Bronchial epithelial cell (primary cell): ENCODE measurements around the gene PM20D2. TPM values are rescaled to one million over a fixed set of nuclear protein-coding genes. Genes with fewer than 3 reads are reported as not detected.

Experiments
- DNase-seq: peaks from one replicate; pipeline ENCODE4 v3.0.0-alpha.2; 2010; ENCODE audit warnings: low read depth
- FAIRE-seq: peaks from 2 replicates; lab custom pipeline; 2011; peaks lifted over from hg19 to GRCh38; lab: Jason Lieb, UNC
- H3K27me3 ChIP-seq: 2 replicates; pipeline ENCODE4 v1.5.1; 2011; ENCODE audit warnings: low read length; ENCODE audit not compliant: control insufficient read depth, insufficient read depth
- H3K36me3 ChIP-seq: 2 replicates; pipeline ENCODE4 v1.5.1; 2011; ENCODE audit warnings: low read length; ENCODE audit not compliant: control insufficient read depth, insufficient read depth
- H3K4me3 ChIP-seq: 2 replicates; pipeline ENCODE4 v1.5.1; 2011; ENCODE audit warnings: mild to moderate bottlenecking, low read depth, low read length, control low read depth
- total RNA-seq: library from RNA; depleted of rRNA; stranded (reverse); fragments of >200 nt; gene quantifications from 2 replicates; pipeline ENCODE4 v1.2.1, GENCODE V29; 2014
- TF ChIP-seq, protein P1 (sequence below): IDR thresholded peaks from 2 replicates; pipeline ENCODE4 v1.5.1; 2011; ENCODE audit warnings: mild to moderate bottlenecking, moderate library complexity, low read length, control low read depth, inconsistent platforms; ENCODE audit not compliant: insufficient read depth, severe bottlenecking

Gene PM20D2
- total RNA-seq, 1 donor from 2014 or later: 7.1 TPM

DNA sequence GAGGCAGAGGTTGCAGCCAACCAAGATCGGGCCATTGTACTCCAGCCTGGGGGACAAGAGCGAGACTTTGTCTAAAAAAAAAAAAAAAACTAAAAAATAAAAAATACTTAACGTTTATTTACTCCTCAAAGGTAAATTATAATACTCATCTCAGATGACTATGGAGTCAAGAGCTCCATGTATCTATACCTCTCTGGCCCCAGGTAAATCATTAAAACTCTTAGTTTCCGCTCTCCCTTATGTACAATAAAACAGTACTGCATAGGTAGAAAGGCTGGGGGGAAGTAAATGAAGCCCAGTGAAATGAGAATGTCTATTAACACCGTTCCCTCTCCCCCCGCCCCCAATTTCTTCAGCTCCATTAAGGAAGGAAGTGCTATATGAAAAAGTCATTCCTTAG is 29.2 kb upstream of the PM20D2 start:
- Histone ChIP-seq H3K36me3 (no peaks in the 10 kb centered on the region), H3K4me3 (no peak overlapping the region), H3K27me3 (peaks cover 2% of the 10 kb centered on the region)
- TF ChIP-seq, protein P1, sequence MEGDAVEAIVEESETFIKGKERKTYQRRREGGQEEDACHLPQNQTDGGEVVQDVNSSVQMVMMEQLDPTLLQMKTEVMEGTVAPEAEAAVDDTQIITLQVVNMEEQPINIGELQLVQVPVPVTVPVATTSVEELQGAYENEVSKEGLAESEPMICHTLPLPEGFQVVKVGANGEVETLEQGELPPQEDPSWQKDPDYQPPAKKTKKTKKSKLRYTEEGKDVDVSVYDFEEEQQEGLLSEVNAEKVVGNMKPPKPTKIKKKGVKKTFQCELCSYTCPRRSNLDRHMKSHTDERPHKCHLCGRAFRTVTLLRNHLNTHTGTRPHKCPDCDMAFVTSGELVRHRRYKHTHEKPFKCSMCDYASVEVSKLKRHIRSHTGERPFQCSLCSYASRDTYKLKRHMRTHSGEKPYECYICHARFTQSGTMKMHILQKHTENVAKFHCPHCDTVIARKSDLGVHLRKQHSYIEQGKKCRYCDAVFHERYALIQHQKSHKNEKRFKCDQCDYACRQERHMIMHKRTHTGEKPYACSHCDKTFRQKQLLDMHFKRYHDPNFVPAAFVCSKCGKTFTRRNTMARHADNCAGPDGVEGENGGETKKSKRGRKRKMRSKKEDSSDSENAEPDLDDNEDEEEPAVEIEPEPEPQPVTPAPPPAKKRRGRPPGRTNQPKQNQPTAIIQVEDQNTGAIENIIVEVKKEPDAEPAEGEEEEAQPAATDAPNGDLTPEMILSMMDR: no peak
- DNase-seq (no peak), FAIRE-seq (no peak)

DNA sequence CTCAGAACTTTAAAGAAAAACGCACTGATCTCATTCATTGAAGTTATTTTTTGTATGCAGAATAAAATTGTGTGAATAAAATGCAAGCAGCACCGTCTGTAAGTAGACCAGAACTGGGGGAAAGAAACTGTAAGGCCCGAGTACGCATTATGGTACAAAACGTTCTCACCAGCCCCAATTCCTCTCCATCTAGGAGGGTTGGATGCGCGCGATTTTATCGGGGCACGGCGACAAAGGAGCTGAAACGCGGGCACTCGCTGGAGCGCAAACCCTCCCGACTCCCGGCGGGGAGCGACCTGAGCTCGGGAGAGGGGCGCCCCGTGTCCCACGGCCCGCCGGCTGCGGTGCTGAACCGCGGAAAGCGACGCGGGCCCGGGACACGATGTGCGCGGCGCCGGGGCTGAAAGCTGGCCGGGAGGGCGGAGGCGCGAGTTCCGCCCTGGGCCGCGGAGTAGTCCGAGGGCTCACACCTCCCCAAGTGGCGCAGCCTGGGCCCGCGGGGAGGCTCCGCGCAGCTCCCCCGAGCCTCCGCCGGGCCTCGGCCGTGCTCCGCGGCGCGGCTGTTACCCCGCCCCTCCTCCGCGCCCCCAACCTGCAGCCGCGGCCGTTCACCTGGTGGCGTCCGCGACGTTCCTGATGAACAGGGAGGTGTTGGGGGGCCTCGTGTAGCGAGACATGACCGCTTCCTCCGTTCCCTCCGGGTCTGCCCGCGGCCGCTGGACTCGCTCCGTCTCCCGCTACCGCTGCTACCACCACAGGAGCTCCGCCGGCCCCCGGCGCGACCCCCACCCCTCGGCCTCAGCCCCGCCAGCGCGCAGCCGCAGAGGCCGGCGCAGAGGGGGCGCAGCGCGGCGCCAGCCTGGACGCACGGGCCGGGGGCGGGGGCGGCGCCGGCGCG is 28.4 kb upstream of the PM20D2 start, which contains the start of gene SRSF12:
TSS of gene SRSF12 (minus strand) at position 861 of the 898 bp plus-strand sequence. CDS start at position 677, 184 bp downstream.
- FAIRE-seq: no peak
- H3K36me3 ChIP-seq: no peaks in the 10 kb centered on the region
- H3K27me3 ChIP-seq: peaks cover 2% of the 10 kb centered on the region
- TF ChIP-seq, protein P1: no peak
- H3K4me3 ChIP-seq: peak within 1 kb of the TSS; percentile 38
- DNase-seq: no peak

DNA sequence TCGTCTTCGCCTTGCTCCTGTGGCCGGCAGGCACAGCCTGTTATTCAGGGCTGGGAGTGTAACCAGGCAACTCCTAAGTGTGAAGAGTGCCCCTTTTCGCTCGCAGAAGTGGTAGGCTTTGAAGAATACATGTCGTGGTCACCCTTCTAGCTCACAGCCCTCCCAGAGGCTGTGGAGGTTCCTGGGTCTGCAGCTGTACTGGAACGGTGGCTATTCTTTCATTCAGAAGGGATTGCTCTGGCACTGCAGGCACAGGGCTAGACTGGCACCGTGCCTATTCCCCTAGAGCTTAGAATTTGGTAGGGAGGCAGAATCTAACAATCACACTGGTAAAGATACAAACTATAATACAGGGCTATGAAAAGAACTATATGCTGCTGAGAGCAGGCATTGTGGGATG is 26.9 kb upstream of the PM20D2 start:
- FAIRE-seq (no peak), DNase-seq (no peak)
- Histone ChIP-seq H3K27me3 (peaks cover 2% of the 10 kb centered on the region), H3K36me3 (no peaks in the 10 kb centered on the region), H3K4me3 (no peak overlapping the region)
- TF ChIP-seq, protein P1: no peak

DNA sequence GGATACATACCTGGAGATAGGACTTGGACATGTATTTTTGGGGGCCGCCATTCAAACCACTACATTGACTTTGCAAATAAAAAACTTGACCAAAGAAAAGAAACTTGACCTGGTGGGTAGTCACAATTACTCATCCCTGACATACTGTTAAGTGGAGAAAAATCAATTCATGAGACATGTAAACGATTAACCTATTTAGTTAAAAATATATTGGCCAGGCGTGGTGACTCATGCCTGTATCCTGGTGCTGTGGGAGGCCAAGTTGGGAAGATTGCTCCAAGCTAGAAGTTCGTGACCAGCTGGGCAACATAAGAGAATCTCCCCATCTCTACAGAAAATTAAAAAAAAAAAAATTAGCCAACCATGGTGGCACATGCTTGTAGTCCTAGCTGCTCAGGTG is 25.5 kb upstream of the PM20D2 start:
- H3K36me3 ChIP-seq: no peaks in the 10 kb centered on the region
- FAIRE-seq: no peak
- TF ChIP-seq, protein P1: no peak
- peak; percentile 21 for DNase-seq
- peaks cover 2% of the 10 kb centered on the region for H3K27me3 ChIP-seq
- H3K4me3 ChIP-seq: no peak overlapping the region

DNA sequence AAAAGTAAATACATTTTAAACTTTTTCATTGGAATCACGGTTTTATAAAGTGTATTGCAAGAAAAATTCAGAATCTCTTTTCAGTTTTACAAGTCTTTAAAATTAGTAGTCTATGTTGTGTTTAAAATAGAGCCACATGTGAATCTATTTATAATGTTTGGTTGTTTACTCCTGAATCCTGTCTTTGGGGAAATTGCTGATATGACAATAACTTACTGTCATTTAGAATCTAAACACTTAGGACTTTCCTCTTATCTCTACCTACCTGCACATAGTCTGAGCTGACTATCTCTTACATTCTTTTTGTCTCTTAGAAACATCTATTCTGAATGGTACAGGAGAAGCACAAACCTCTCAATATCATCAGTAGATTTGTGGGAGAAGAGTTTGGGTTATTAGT is 23.9 kb upstream of the PM20D2 start:
- Histone ChIP-seq H3K27me3 (peaks cover 2% of the 10 kb centered on the region), H3K36me3 (no peaks in the 10 kb centered on the region), H3K4me3 (no peak overlapping the region)
- TF ChIP-seq, protein P1: no peak
- DNase-seq: no peak
- FAIRE-seq: no peak
